Nephron (organoid): ENCODE results near the gene LRP5.

Experiments used
- H3K27ac Mint-ChIP-seq, 3 experiments: 2 replicates each; pipeline ENCODE4 v1.8.0; 2020; ENCODE audit warnings: mixed read lengths in 3 of 3, mild to moderate bottlenecking in 2 of 3, moderate library complexity in 1 of 3
- H3K27me3 Mint-ChIP-seq: 2 replicates; pipeline ENCODE4 v1.8.0; 2021; ENCODE audit warnings: low read depth, mild to moderate bottlenecking, moderate library complexity, mixed read lengths
- H3K36me3 Mint-ChIP-seq: 2 replicates; pipeline ENCODE4 v1.8.0; 2020; ENCODE audit warnings: low read depth, mixed read lengths
- H3K4me1 Mint-ChIP-seq: 2 replicates; pipeline ENCODE4 v1.8.0; 2020; ENCODE audit warnings: mixed read lengths
- H3K4me3 Mint-ChIP-seq, 3 experiments: 2 replicates each; pipeline ENCODE4 v1.8.0; 2020; ENCODE audit warnings: mild to moderate bottlenecking in 3 of 3, mixed read lengths in 3 of 3, moderate library complexity in 2 of 3
- H3K9me3 Mint-ChIP-seq: 2 replicates; pipeline ENCODE4 v1.8.0; 2020; ENCODE audit warnings: mixed read lengths
- CTCF ChIP-seq, 3 experiments: fragments of 200-600 bp; sonication (generic); IDR thresholded peaks; one replicate each; pipeline ENCODE4 v1.5.0; 2021; ENCODE audit warnings: antibody characterized with exemption in 3 of 3; ENCODE audit not compliant: unreplicated experiment in 3 of 3

Gene LRP5

GRCh38 chr11:68424981-68425865 lies 112.8 kb downstream of the LRP5 start:
- Mint-ChIP-seq H3K36me3 (peaks cover 76% of the 10 kb centered on the region), H3K27ac (no peak overlapping the region), H3K9me3 (peaks cover 15% of the 10 kb centered on the region), H3K4me3 (no peak overlapping the region), H3K4me1 (peaks cover 13% of the 10 kb centered on the region), H3K27me3 (peaks cover 3% of the 10 kb centered on the region)
- TF ChIP-seq CTCF (IDR thresholded peaks at IDR 0.05; ENCODE audit: unreplicated experiment in 3 of 3), result no peak

- peaks cover 3% of the 10 kb centered on the region for H3K27me3 Mint-ChIP-seq
- peaks cover 13% of the 10 kb centered on the region for H3K4me1 Mint-ChIP-seq
- no peak for TF ChIP-seq CTCF (IDR thresholded peaks at IDR 0.05; ENCODE audit: unreplicated experiment in 3 of 3)
- peaks cover 21% of the 10 kb centered on the region for H3K9me3 Mint-ChIP-seq
- no peak overlapping the region for H3K4me3 Mint-ChIP-seq
- H3K27ac Mint-ChIP-seq, result no peak overlapping the region
- H3K36me3 Mint-ChIP-seq, result peaks cover 77% of the 10 kb centered on the region
Measured at GRCh38 chr11:68425866-68426380, 113.5 kb downstream of the LRP5 start.

GRCh38 chr11:68429661-68430060 lies 117.3 kb downstream of the LRP5 start:
- H3K27me3 Mint-ChIP-seq, result no peaks in the 10 kb centered on the region
- peaks cover 11% of the 10 kb centered on the region for H3K4me1 Mint-ChIP-seq
- H3K27ac Mint-ChIP-seq, result no peak overlapping the region
- peaks cover 82% of the 10 kb centered on the region for H3K36me3 Mint-ChIP-seq
- no peak overlapping the region for H3K4me3 Mint-ChIP-seq
- TF ChIP-seq CTCF (IDR thresholded peaks at IDR 0.05; ENCODE audit: unreplicated experiment in 3 of 3), result no peak
- H3K9me3 Mint-ChIP-seq, result peaks cover 21% of the 10 kb centered on the region

GRCh38 chr11:68430384-68430783 lies 118.0 kb downstream of the LRP5 start:
- no peaks in the 10 kb centered on the region for H3K27me3 Mint-ChIP-seq
- H3K4me3 Mint-ChIP-seq, result no peak overlapping the region
- no peak for TF ChIP-seq CTCF (IDR thresholded peaks at IDR 0.05; ENCODE audit: unreplicated experiment in 3 of 3)
- H3K4me1 Mint-ChIP-seq, result peaks cover 11% of the 10 kb centered on the region
- H3K9me3 Mint-ChIP-seq, result peaks cover 21% of the 10 kb centered on the region
- no peak overlapping the region for H3K27ac Mint-ChIP-seq
- peaks cover 77% of the 10 kb centered on the region for H3K36me3 Mint-ChIP-seq

GRCh38 chr11:68430801-68431200 lies 118.4 kb downstream of the LRP5 start:
- Mint-ChIP-seq H3K4me1 (peaks cover 11% of the 10 kb centered on the region), H3K36me3 (peaks cover 74% of the 10 kb centered on the region), H3K9me3 (peaks cover 21% of the 10 kb centered on the region), H3K27ac (no peak overlapping the region), H3K4me3 (no peak overlapping the region), H3K27me3 (no peaks in the 10 kb centered on the region)
- no peak for TF ChIP-seq CTCF (IDR thresholded peaks at IDR 0.05; ENCODE audit: unreplicated experiment in 3 of 3)
